ENCODE measurements around the gene MED12L. TPM values are rescaled to one million over a fixed set of nuclear protein-coding genes. Genes with fewer than 3 reads are reported as not detected.

MED12L gene
- total and polyA plus RNA-seq, 5 donors, result 0.25 to 1.2 (median 0.71) TPM

GRCh38 chr3:151144760-151145159 lies 59.3 kb downstream of the MED12L start:
- DNase-seq (no peak), ATAC-seq (no peak)
- 95% methylated on average over 5 of the region's 5 CpGs for WGBS
- no peaks in the 10 kb centered on the region for H3K9me3 ChIP-seq (ENCODE audit: control insufficient read depth, low read length)
- intact Hi-C loops (cut with DNase I), result loop anchor here (5.0 to 10.0 kb wide), 4 partner anchors 357 to 422 kb away; no protein-coding TSS in a partner anchor
- no peak overlapping the region for H3K27ac ChIP-seq (ENCODE audit: low read length)
- peaks cover 2% of the 10 kb centered on the region for H3K4me1 ChIP-seq (ENCODE audit: control insufficient read depth, insufficient read depth, low read length)
- no peaks in the 10 kb centered on the region for H3K27me3 ChIP-seq (ENCODE audit: control insufficient read depth, insufficient read depth)
- H3K4me3 ChIP-seq (ENCODE audit: low read length), result no peak overlapping the region

- DNase-seq, result no peak
- no peaks in the 10 kb centered on the region for H3K27me3 ChIP-seq (ENCODE audit: control insufficient read depth, insufficient read depth)
- no peak overlapping the region for H3K4me3 ChIP-seq (ENCODE audit: low read length)
- WGBS, result 39% methylated on average over 6 of the region's 6 CpGs
- no peaks in the 10 kb centered on the region for H3K9me3 ChIP-seq (ENCODE audit: control insufficient read depth, low read length)
- peak in 1 of 2 donors; percentile 14 for ATAC-seq
- H3K4me1 ChIP-seq (ENCODE audit: control insufficient read depth, insufficient read depth, low read length), result peaks cover 2% of the 10 kb centered on the region
- intact Hi-C loops (cut with DNase I), result loop anchor here (5.0 to 10.0 kb wide), 4 partner anchors 358 to 423 kb away; no protein-coding TSS in a partner anchor
- no peak overlapping the region for H3K27ac ChIP-seq (ENCODE audit: low read length)
These were observed 60.2 kb downstream of the MED12L start for GRCh38 chr3:151145713-151146070.

GRCh38 chr3:151146071-151146730 lies 60.7 kb downstream of the MED12L start:
- Histone ChIP-seq H3K27me3 (ENCODE audit: control insufficient read depth, insufficient read depth) (no peaks in the 10 kb centered on the region), H3K9me3 (ENCODE audit: control insufficient read depth, low read length) (no peaks in the 10 kb centered on the region), H3K4me3 (ENCODE audit: low read length) (no peak overlapping the region), H3K27ac (ENCODE audit: low read length) (no peak overlapping the region), H3K4me1 (ENCODE audit: control insufficient read depth, insufficient read depth, low read length) (peaks cover 2% of the 10 kb centered on the region)
- peak; percentile 66 to 79 (median 67) for DNase-seq
- intact Hi-C loops (cut with DNase I), result loop anchor here (5.0 to 10.0 kb wide), 4 partner anchors 359 to 424 kb away; no protein-coding TSS in a partner anchor
- peak; percentile 92 to 96 for ATAC-seq
- 11% methylated on average over 9 of the region's 9 CpGs for WGBS

DNA sequence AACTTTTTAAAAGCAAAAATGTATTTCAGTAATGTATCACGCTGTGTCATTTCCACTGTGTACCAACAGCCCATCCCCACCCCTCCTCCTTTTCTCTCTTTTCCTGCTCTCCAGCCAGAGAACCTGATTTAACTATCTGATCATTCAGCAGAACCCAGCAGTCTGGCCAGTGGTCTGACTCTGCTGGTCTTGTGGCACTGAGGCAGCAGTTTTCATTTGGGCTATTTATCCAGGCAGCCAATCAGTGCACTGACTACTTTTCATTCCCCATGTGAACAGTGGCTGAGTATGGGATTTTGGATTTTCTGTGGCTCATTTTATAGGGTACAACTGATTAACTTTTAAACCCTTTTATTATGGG lies 61.2 kb downstream of the MED12L start:
- H3K9me3 ChIP-seq (ENCODE audit: control insufficient read depth, low read length), result no peaks in the 10 kb centered on the region
- no peaks in the 10 kb centered on the region for H3K27me3 ChIP-seq (ENCODE audit: control insufficient read depth, insufficient read depth)
- peak in 1 of 2 donors; percentile 22 for ATAC-seq
- no peak for DNase-seq
- H3K27ac ChIP-seq (ENCODE audit: low read length), result no peak overlapping the region
- H3K4me3 ChIP-seq (ENCODE audit: low read length), result no peak overlapping the region
- H3K4me1 ChIP-seq (ENCODE audit: control insufficient read depth, insufficient read depth, low read length), result peaks cover 2% of the 10 kb centered on the region
- intact Hi-C loops (cut with DNase I), result loop anchor here (5.0 to 10.0 kb wide), 4 partner anchors 359 to 424 kb away; no protein-coding TSS in a partner anchor
- 68% methylated on average over 1 of the region's 1 CpG for WGBS

GRCh38 chr3:151147299-151147698 lies 61.8 kb downstream of the MED12L start:
- Histone ChIP-seq H3K27me3 (ENCODE audit: control insufficient read depth, insufficient read depth) (no peaks in the 10 kb centered on the region), H3K4me1 (ENCODE audit: control insufficient read depth, insufficient read depth, low read length) (peaks cover 2% of the 10 kb centered on the region), H3K27ac (ENCODE audit: low read length) (no peak overlapping the region), H3K9me3 (ENCODE audit: control insufficient read depth, low read length) (no peaks in the 10 kb centered on the region), H3K4me3 (ENCODE audit: low read length) (no peak overlapping the region)
- DNase-seq, result no peak
- ATAC-seq, result no peak
- WGBS, result 91% methylated on average over 3 of the region's 3 CpGs
- intact Hi-C loops (cut with DNase I), result loop anchor here (5.0 to 10.0 kb wide), 4 partner anchors 360 to 425 kb away; no protein-coding TSS in a partner anchor

DNA sequence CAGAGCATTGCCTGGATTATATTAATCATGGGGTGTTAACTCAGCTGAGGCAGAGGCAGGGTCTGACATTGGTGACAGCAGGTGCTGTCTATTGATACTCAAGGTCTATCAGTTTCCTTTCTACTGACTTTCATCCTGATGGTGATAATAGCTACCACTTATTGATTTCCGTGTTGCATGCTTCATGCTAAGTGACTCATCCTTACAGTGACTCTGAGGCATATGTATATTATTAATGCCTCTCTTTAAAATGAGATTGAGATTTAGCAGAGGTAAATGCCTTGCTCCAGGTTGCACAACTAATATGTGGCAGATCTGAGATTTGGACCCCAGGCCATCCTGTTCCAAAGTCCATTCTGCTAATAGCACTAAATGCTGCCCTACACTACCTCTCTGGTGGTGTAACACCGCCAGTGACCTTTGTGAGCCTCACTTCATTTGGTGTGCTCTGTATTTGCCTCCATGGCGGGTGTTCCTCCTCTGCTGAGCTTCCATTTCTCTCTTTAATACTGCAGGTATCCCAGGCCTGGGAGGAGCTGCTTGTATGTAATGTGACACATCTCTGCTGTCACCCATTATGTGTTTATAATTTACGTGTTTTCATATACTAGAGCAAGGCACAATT lies 67.1 kb downstream of the MED12L start:
- H3K9me3 ChIP-seq (ENCODE audit: control insufficient read depth, low read length), result no peaks in the 10 kb centered on the region
- no peaks in the 10 kb centered on the region for H3K27me3 ChIP-seq (ENCODE audit: control insufficient read depth, insufficient read depth)
- intact Hi-C loops (cut with DNase I), result no loop called here
- H3K4me1 ChIP-seq (ENCODE audit: control insufficient read depth, insufficient read depth, low read length), result no peaks in the 10 kb centered on the region
- WGBS, result 96% methylated on average over 4 of the region's 4 CpGs
- H3K27ac ChIP-seq (ENCODE audit: low read length), result no peak overlapping the region
- H3K4me3 ChIP-seq (ENCODE audit: low read length), result no peak overlapping the region
- DNase-seq (no peak), ATAC-seq (no peak)

GRCh38 chr3:151154566-151154965 lies 69.1 kb downstream of the MED12L start:
- intact Hi-C loops (cut with DNase I), result no loop called here
- no peaks in the 10 kb centered on the region for H3K9me3 ChIP-seq (ENCODE audit: control insufficient read depth, low read length)
- no peak for DNase-seq
- 89% methylated on average over 6 of the region's 6 CpGs for WGBS
- no peak overlapping the region for H3K4me3 ChIP-seq (ENCODE audit: low read length)
- ATAC-seq, result no peak
- no peak overlapping the region for H3K27ac ChIP-seq (ENCODE audit: low read length)
- no peaks in the 10 kb centered on the region for H3K4me1 ChIP-seq (ENCODE audit: control insufficient read depth, insufficient read depth, low read length)
- no peaks in the 10 kb centered on the region for H3K27me3 ChIP-seq (ENCODE audit: control insufficient read depth, insufficient read depth)

GRCh38 chr3:151155409-151156128 lies 70.1 kb downstream of the MED12L start:
- Histone ChIP-seq H3K4me1 (ENCODE audit: control insufficient read depth, insufficient read depth, low read length) (no peaks in the 10 kb centered on the region), H3K4me3 (ENCODE audit: low read length) (no peak overlapping the region), H3K27me3 (ENCODE audit: control insufficient read depth, insufficient read depth) (no peaks in the 10 kb centered on the region), H3K9me3 (ENCODE audit: control insufficient read depth, low read length) (no peaks in the 10 kb centered on the region), H3K27ac (ENCODE audit: low read length) (no peak overlapping the region)
- no peak for DNase-seq
- 70% methylated on average over 8 of the region's 8 CpGs for WGBS
- no peak for ATAC-seq
- intact Hi-C loops (cut with DNase I), result no loop called here

GRCh38 chr3:151156618-151157216 lies 71.3 kb downstream of the MED12L start:
- H3K4me3 ChIP-seq (ENCODE audit: low read length), result no peak overlapping the region
- peak in 1 of 2 donors; percentile 52 for ATAC-seq
- intact Hi-C loops (cut with DNase I), result no loop called here
- no peaks in the 10 kb centered on the region for H3K4me1 ChIP-seq (ENCODE audit: control insufficient read depth, insufficient read depth, low read length)
- no peaks in the 10 kb centered on the region for H3K27me3 ChIP-seq (ENCODE audit: control insufficient read depth, insufficient read depth)
- no peak overlapping the region for H3K27ac ChIP-seq (ENCODE audit: low read length)
- DNase-seq, result no peak
- no peaks in the 10 kb centered on the region for H3K9me3 ChIP-seq (ENCODE audit: control insufficient read depth, low read length)
- WGBS, result 33% methylated on average over 3 of the region's 3 CpGs

DNA sequence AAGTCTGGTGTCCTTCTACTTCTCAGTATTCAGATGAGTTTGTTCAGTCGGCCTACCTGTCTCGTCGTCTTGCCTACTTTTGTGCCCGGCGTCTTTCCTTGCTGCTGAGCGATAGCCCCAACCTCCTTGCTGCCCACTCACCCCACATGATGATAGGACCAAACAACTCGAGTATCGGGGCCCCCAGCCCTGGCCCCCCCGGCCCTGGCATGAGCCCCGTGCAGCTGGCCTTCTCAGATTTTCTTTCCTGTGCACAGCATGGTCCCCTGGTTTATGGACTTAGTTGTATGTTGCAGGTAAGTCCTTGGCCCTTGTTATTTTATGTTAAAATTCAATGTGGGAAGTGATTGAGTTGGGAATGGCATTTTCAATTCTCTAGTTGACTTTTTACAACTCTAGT lies 74.3 kb downstream of the MED12L start:
- DNase-seq (no peak), ATAC-seq (no peak)
- Histone ChIP-seq H3K4me3 (ENCODE audit: low read length) (no peak overlapping the region), H3K9me3 (ENCODE audit: control insufficient read depth, low read length) (no peaks in the 10 kb centered on the region), H3K4me1 (ENCODE audit: control insufficient read depth, insufficient read depth, low read length) (no peaks in the 10 kb centered on the region), H3K27ac (ENCODE audit: low read length) (no peak overlapping the region), H3K27me3 (ENCODE audit: control insufficient read depth, insufficient read depth) (no peaks in the 10 kb centered on the region)
- WGBS, result 93% methylated on average over 10 of the region's 10 CpGs
- intact Hi-C loops (cut with DNase I), result no loop called here

DNA sequence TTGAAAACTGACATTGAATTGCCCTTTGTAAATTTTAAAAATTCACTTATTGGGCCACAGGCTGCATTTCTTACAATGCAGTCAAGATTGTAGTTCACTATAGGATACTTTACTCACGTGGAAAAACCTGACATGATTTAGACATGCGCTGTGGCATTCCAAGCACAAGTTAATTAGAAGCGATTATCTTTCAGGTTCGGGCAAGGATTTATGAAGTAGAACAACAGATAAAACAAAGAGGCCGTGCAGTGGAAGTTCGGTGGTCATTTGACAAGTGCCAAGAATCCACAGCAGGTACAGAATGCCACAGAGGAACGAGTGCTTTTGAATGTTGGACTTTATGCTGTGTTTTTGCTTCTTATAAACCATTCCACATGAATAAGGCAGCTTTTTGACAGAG lies 79.8 kb downstream of the MED12L start:
- Histone ChIP-seq H3K27ac (ENCODE audit: low read length) (no peak overlapping the region), H3K4me1 (ENCODE audit: control insufficient read depth, insufficient read depth, low read length) (no peaks in the 10 kb centered on the region), H3K27me3 (ENCODE audit: control insufficient read depth, insufficient read depth) (no peaks in the 10 kb centered on the region), H3K4me3 (ENCODE audit: low read length) (no peak overlapping the region), H3K9me3 (ENCODE audit: control insufficient read depth, low read length) (no peaks in the 10 kb centered on the region)
- DNase-seq, result no peak
- intact Hi-C loops (cut with DNase I), result loop anchor here in 1 of 4 donors (5.0 kb wide), 1 partner anchor 117 kb away; no protein-coding TSS in a partner anchor
- no peak for ATAC-seq
- 78% methylated on average over 7 of the region's 7 CpGs for WGBS

Measured in right cardiac atrium (tissue), 5 donors.